ENCODE data around the gene CHD5. TPM values are rescaled to one million over a fixed set of nuclear protein-coding genes. Genes with fewer than 3 reads are reported as not detected.

CHD5 gene
- total RNA-seq, 1 experiment from 2014 or later, result 0.39 TPM

DNA sequence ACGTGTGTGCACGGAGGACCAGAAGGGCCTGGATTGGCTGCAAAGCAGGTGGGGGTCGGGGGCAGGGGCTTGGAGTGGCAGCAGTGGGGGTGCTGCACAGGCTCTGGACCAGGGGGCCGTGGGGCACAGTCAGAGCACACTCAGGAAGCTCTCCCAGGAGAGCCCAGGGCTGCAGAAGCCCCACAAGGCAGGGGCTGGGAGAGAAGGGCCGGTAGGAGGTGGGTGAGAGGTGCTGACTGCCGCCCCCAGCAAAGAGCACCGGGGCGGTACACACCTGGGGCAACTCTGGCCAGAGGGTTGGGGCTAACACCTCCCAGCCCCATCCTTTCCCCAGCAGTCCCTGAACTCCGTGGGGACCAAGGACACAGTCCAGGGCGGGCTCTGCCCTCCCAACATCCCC, 13.9 kb downstream of the CHD5 start:
- Mint-ChIP-seq H3K4me3 (ENCODE audit: unreplicated experiment) (no peak overlapping the region), H3K36me3 (ENCODE audit: insufficient read depth, unreplicated experiment) (no peaks in the 10 kb centered on the region), H3K27me3 (ENCODE audit: insufficient read depth, unreplicated experiment) (peaks cover 5% of the 10 kb centered on the region), H3K27ac (ENCODE audit: unreplicated experiment) (no peak overlapping the region), H3K4me1 (ENCODE audit: low read depth, unreplicated experiment) (no peaks in the 10 kb centered on the region), H3K9me3 (ENCODE audit: unreplicated experiment) (no peaks in the 10 kb centered on the region)
- Histone ChIP-seq H3K36me3 (ENCODE audit: control insufficient read depth, insufficient read depth, low read length) (no peaks in the 10 kb centered on the region), H3K27me3 (replicated peaks; ENCODE audit: control insufficient read depth, insufficient read depth, low read length) (no peaks in the 10 kb centered on the region), H3K9me3 (no peaks in the 10 kb centered on the region), H3K4me3 (ENCODE audit: low read depth, low read length) (no peak overlapping the region), H3K4me1 (no peaks in the 10 kb centered on the region)
- DNase-seq, result no peak
- BruUV-seq (replicated peaks), result no TSS peak
- POLR2A ChIA-PET, result no interaction called here
- CTCF ChIA-PET, result no interaction called here
- TF ChIP-seq, protein P1, sequence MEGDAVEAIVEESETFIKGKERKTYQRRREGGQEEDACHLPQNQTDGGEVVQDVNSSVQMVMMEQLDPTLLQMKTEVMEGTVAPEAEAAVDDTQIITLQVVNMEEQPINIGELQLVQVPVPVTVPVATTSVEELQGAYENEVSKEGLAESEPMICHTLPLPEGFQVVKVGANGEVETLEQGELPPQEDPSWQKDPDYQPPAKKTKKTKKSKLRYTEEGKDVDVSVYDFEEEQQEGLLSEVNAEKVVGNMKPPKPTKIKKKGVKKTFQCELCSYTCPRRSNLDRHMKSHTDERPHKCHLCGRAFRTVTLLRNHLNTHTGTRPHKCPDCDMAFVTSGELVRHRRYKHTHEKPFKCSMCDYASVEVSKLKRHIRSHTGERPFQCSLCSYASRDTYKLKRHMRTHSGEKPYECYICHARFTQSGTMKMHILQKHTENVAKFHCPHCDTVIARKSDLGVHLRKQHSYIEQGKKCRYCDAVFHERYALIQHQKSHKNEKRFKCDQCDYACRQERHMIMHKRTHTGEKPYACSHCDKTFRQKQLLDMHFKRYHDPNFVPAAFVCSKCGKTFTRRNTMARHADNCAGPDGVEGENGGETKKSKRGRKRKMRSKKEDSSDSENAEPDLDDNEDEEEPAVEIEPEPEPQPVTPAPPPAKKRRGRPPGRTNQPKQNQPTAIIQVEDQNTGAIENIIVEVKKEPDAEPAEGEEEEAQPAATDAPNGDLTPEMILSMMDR (IDR thresholded peaks at IDR 0.05; ENCODE audit: insufficient read depth in 1 of 2, low read depth in 1 of 2, low read length in 1 of 2, severe bottlenecking in 1 of 2, unreplicated experiment in 1 of 2), result no peak
- intact Hi-C loops (cut with micrococcal nuclease; ENCODE audit: unreplicated experiment), result loop anchor here (10.0 kb wide), 1 partner anchor 61 kb away; no protein-coding TSS in a partner anchor

- H3K4me3 Mint-ChIP-seq (ENCODE audit: unreplicated experiment), result no peak overlapping the region
- intact Hi-C loops (cut with micrococcal nuclease; ENCODE audit: unreplicated experiment), result loop anchor here (10.0 kb wide), 1 partner anchor 61 kb away; no protein-coding TSS in a partner anchor
- H3K4me3 ChIP-seq (ENCODE audit: low read depth, low read length), result no peak overlapping the region
- no peak overlapping the region for H3K27ac Mint-ChIP-seq (ENCODE audit: unreplicated experiment)
- peaks cover 5% of the 10 kb centered on the region for H3K27me3 Mint-ChIP-seq (ENCODE audit: insufficient read depth, unreplicated experiment)
- H3K4me1 Mint-ChIP-seq (ENCODE audit: low read depth, unreplicated experiment), result no peaks in the 10 kb centered on the region
- H3K9me3 ChIP-seq, result no peaks in the 10 kb centered on the region
- no peak for DNase-seq
- TF ChIP-seq, protein P1 (IDR thresholded peaks at IDR 0.05; ENCODE audit: insufficient read depth in 1 of 2, low read depth in 1 of 2, low read length in 1 of 2, severe bottlenecking in 1 of 2, unreplicated experiment in 1 of 2), result no peak
- H3K36me3 Mint-ChIP-seq (ENCODE audit: insufficient read depth, unreplicated experiment), result no peaks in the 10 kb centered on the region
- POLR2A ChIA-PET, result no interaction called here
- H3K36me3 ChIP-seq (ENCODE audit: control insufficient read depth, insufficient read depth, low read length), result no peaks in the 10 kb centered on the region
- BruUV-seq (replicated peaks), result no TSS peak
- no peaks in the 10 kb centered on the region for H3K4me1 ChIP-seq
- CTCF ChIA-PET, result interaction anchor here (0.5 kb wide), 1 partner anchor 9 kb away, joined by 3 read pairs; no protein-coding TSS in a partner anchor
- H3K9me3 Mint-ChIP-seq (ENCODE audit: unreplicated experiment), result no peaks in the 10 kb centered on the region
- no peaks in the 10 kb centered on the region for H3K27me3 ChIP-seq (replicated peaks; ENCODE audit: control insufficient read depth, insufficient read depth, low read length)
Measured at GRCh38 chr1:6165441-6165985, 14.6 kb downstream of the CHD5 start.

- Mint-ChIP-seq H3K27ac (ENCODE audit: unreplicated experiment) (no peak overlapping the region), H3K4me3 (ENCODE audit: unreplicated experiment) (no peak overlapping the region), H3K9me3 (ENCODE audit: unreplicated experiment) (no peaks in the 10 kb centered on the region), H3K4me1 (ENCODE audit: low read depth, unreplicated experiment) (no peaks in the 10 kb centered on the region), H3K36me3 (ENCODE audit: insufficient read depth, unreplicated experiment) (no peaks in the 10 kb centered on the region), H3K27me3 (ENCODE audit: insufficient read depth, unreplicated experiment) (peaks cover 5% of the 10 kb centered on the region)
- ChIA-PET POLR2A (no interaction called here), CTCF (interaction anchor here (0.5 kb wide), 1 partner anchor 9 kb away, joined by 3 read pairs; no protein-coding TSS in a partner anchor)
- Histone ChIP-seq H3K36me3 (ENCODE audit: control insufficient read depth, insufficient read depth, low read length) (no peaks in the 10 kb centered on the region), H3K4me3 (ENCODE audit: low read depth, low read length) (no peak overlapping the region), H3K9me3 (no peaks in the 10 kb centered on the region), H3K4me1 (no peaks in the 10 kb centered on the region), H3K27me3 (replicated peaks; ENCODE audit: control insufficient read depth, insufficient read depth, low read length) (no peaks in the 10 kb centered on the region)
- TF ChIP-seq, protein P1 (IDR thresholded peaks at IDR 0.05; ENCODE audit: insufficient read depth in 1 of 2, low read depth in 1 of 2, low read length in 1 of 2, severe bottlenecking in 1 of 2, unreplicated experiment in 1 of 2), result no peak
- no peak for DNase-seq
- intact Hi-C loops (cut with micrococcal nuclease; ENCODE audit: unreplicated experiment), result loop anchor here (10.0 kb wide), 1 partner anchor 60 kb away; no protein-coding TSS in a partner anchor
- no TSS peak for BruUV-seq (replicated peaks)
Measured at GRCh38 chr1:6165027-6165426, 15.1 kb downstream of the CHD5 start.
